ENCODE data around the gene WIF1.

The WIF1 gene

GRCh38 chr12:65022960-65023359 is 98.1 kb downstream of the WIF1 start:
- DNase-seq (ENCODE audit: low read depth) = no peak

GRCh38 chr12:65022421-65022820 is 98.7 kb downstream of the WIF1 start:
- DNase-seq (ENCODE audit: low read depth) = no peak

- no peak for DNase-seq (ENCODE audit: low read depth)
Measured at GRCh38 chr12:65019696-65020234, 101.3 kb downstream of the WIF1 start.

GRCh38 chr12:65016881-65017650 is 104.0 kb downstream of the WIF1 start:
- no peak for DNase-seq (ENCODE audit: low read depth)

GRCh38 chr12:65015850-65016249 is 105.3 kb downstream of the WIF1 start:
- DNase-seq (ENCODE audit: low read depth) = no peak

- DNase-seq (ENCODE audit: low read depth) = no peak
Measured at GRCh38 chr12:65014504-65015271, 106.4 kb downstream of the WIF1 start.

GRCh38 chr12:65010437-65010836 is 110.7 kb downstream of the WIF1 start:
- no peak for DNase-seq (ENCODE audit: low read depth)

- DNase-seq (ENCODE audit: low read depth) = no peak
Measured at GRCh38 chr12:65005716-65006115, 115.4 kb downstream of the WIF1 start.

GRCh38 chr12:65004270-65004669 is 116.8 kb downstream of the WIF1 start:
- no peak for DNase-seq (ENCODE audit: low read depth)

Data from activated T-helper 9 cell treated with anti-CD3 and anti-CD28 coated beads, Interleukin-2, amount 50 U/mL, for 16 hours (primary cell).